ENCODE measurements around the gene LRRC4C.

The LRRC4C gene

GRCh38 chr11:40401132-40401853, 1058.2 kb downstream of the LRRC4C start:
- no peak overlapping the region for H3K4me3 ChIP-seq
- H3K4me1 ChIP-seq: no peaks in the 10 kb centered on the region
- no peak for TF ChIP-seq CTCF (IDR thresholded peaks at IDR 0.05)
- no peaks in the 10 kb centered on the region for H3K36me3 ChIP-seq
- intact Hi-C loops (cut with DNase I; ENCODE audit: low total_unique reads): no loop called here
- no peak for DNase-seq
- no peaks in the 10 kb centered on the region for H3K9me3 ChIP-seq
- no peak overlapping the region for H3K27ac ChIP-seq
- H3K27me3 ChIP-seq: no peaks in the 10 kb centered on the region

GRCh38 chr11:40397141-40397540, 1062.3 kb downstream of the LRRC4C start:
- intact Hi-C loops (cut with DNase I; ENCODE audit: low total_unique reads): no loop called here
- no peak for DNase-seq

GRCh38 chr11:40393511-40393910, 1065.9 kb downstream of the LRRC4C start:
- intact Hi-C loops (cut with DNase I; ENCODE audit: low total_unique reads): no loop called here
- Histone ChIP-seq H3K27me3 (no peaks in the 10 kb centered on the region), H3K4me3 (no peak overlapping the region), H3K9me3 (no peaks in the 10 kb centered on the region), H3K27ac (no peak overlapping the region), H3K4me1 (no peaks in the 10 kb centered on the region), H3K36me3 (no peaks in the 10 kb centered on the region)
- no peak for DNase-seq
- no peak for TF ChIP-seq CTCF (IDR thresholded peaks at IDR 0.05)

More at GRCh38 chr11:40397141-40397540, 1062.3 kb downstream of the LRRC4C start:
- Histone ChIP-seq H3K9me3 (no peaks in the 10 kb centered on the region), H3K4me3 (no peak overlapping the region), H3K27me3 (no peaks in the 10 kb centered on the region), H3K4me1 (no peaks in the 10 kb centered on the region), H3K36me3 (no peaks in the 10 kb centered on the region), H3K27ac (no peak overlapping the region)
- no peak for TF ChIP-seq CTCF (IDR thresholded peaks at IDR 0.05)

GRCh38 chr11:40391679-40392078, 1067.8 kb downstream of the LRRC4C start:
- Histone ChIP-seq H3K27me3 (no peaks in the 10 kb centered on the region), H3K27ac (no peak overlapping the region), H3K9me3 (no peaks in the 10 kb centered on the region), H3K4me1 (no peaks in the 10 kb centered on the region), H3K36me3 (no peaks in the 10 kb centered on the region), H3K4me3 (no peak overlapping the region)
- no peak for DNase-seq
- intact Hi-C loops (cut with DNase I; ENCODE audit: low total_unique reads): no loop called here
- TF ChIP-seq CTCF (IDR thresholded peaks at IDR 0.05): no peak

GRCh38 chr11:40388097-40388818, 1071.2 kb downstream of the LRRC4C start:
- Histone ChIP-seq H3K27me3 (no peaks in the 10 kb centered on the region), H3K27ac (no peak overlapping the region), H3K36me3 (no peaks in the 10 kb centered on the region), H3K4me3 (no peak overlapping the region), H3K4me1 (no peaks in the 10 kb centered on the region), H3K9me3 (no peaks in the 10 kb centered on the region)
- TF ChIP-seq CTCF (IDR thresholded peaks at IDR 0.05): no peak
- intact Hi-C loops (cut with DNase I; ENCODE audit: low total_unique reads): no loop called here
- DNase-seq: no peak

All from tibial artery (tissue), 4 donors.